ENCODE data around the gene CHAF1A. TPM values are rescaled to one million over a fixed set of nuclear protein-coding genes. Genes with fewer than 3 reads are reported as not detected.

The CHAF1A gene
- total RNA-seq, 1 donor from 2014 or later, result 5.1 TPM

DNA sequence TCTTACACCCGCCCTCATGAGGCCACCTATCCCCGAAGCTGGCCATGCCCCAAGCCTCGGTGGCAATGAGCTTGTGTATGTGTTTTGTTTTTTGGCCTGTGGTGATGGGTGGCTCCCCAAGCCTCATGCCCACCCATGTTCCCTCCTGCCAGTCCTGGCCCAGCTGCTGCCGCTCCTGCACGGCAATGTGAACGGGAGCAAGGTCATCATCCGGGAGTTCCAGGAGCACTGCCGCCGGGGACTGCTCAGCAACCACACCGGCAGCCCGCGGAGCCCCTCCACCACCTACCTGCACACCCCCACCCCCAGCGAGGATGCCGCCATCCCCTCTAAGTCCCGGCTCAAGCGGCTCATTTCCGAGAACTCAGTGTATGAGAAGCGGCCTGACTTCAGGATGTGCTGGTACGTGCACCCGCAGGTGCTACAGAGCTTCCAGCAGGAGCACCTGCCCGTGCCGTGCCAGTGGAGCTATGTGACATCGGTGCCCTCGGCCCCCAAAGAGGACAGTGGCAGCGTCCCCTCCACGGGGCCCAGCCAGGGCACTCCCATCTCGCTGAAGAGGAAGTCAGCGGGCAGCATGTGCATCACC is 30.6 kb downstream of the CHAF1A start:
- Histone ChIP-seq H3K4me1 (no peaks in the 10 kb centered on the region), H3K27me3 (ENCODE audit: low read depth) (no peaks in the 10 kb centered on the region), H3K27ac (replicated peaks) (no peak overlapping the region), H3K9me3 (replicated peaks) (no peaks in the 10 kb centered on the region), H3K36me3 (peaks cover 35% of the 10 kb centered on the region), H3K4me3 (no peak overlapping the region)
- TF ChIP-seq, protein P1, sequence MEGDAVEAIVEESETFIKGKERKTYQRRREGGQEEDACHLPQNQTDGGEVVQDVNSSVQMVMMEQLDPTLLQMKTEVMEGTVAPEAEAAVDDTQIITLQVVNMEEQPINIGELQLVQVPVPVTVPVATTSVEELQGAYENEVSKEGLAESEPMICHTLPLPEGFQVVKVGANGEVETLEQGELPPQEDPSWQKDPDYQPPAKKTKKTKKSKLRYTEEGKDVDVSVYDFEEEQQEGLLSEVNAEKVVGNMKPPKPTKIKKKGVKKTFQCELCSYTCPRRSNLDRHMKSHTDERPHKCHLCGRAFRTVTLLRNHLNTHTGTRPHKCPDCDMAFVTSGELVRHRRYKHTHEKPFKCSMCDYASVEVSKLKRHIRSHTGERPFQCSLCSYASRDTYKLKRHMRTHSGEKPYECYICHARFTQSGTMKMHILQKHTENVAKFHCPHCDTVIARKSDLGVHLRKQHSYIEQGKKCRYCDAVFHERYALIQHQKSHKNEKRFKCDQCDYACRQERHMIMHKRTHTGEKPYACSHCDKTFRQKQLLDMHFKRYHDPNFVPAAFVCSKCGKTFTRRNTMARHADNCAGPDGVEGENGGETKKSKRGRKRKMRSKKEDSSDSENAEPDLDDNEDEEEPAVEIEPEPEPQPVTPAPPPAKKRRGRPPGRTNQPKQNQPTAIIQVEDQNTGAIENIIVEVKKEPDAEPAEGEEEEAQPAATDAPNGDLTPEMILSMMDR (IDR thresholded peaks at IDR 0.05; ENCODE audit: borderline replicate concordance), result no peak
- DNase-seq, result no peak
- intact Hi-C loops (cut with micrococcal nuclease), result no loop called here

DNA sequence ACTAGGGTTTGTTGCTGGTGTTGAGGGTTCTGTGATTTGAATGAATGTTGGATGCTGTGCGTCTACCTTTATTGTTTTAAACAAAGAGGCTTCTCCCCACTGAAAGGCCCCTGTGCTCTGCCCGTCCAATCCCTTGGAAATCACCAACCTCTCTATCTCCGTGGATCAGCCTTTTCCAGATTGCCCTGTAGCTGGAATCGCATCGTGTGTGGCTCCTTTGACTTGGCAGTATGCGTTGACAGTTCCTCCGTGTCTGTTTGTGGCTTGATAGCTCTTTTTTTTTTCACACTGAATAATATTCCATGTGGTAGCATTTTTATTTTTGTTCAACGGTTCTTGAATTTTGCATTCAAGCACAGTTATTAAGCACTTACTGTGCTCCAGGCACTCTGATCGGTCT is 32.0 kb downstream of the CHAF1A start:
- intact Hi-C loops (cut with micrococcal nuclease), result no loop called here
- no peak overlapping the region for H3K27ac ChIP-seq (replicated peaks)
- no peaks in the 10 kb centered on the region for H3K4me1 ChIP-seq
- no peaks in the 10 kb centered on the region for H3K9me3 ChIP-seq (replicated peaks)
- no peaks in the 10 kb centered on the region for H3K27me3 ChIP-seq (ENCODE audit: low read depth)
- peaks cover 32% of the 10 kb centered on the region for H3K36me3 ChIP-seq
- no peak for DNase-seq
- H3K4me3 ChIP-seq, result no peak overlapping the region
- TF ChIP-seq, protein P1 (IDR thresholded peaks at IDR 0.05; ENCODE audit: borderline replicate concordance), result no peak

DNA sequence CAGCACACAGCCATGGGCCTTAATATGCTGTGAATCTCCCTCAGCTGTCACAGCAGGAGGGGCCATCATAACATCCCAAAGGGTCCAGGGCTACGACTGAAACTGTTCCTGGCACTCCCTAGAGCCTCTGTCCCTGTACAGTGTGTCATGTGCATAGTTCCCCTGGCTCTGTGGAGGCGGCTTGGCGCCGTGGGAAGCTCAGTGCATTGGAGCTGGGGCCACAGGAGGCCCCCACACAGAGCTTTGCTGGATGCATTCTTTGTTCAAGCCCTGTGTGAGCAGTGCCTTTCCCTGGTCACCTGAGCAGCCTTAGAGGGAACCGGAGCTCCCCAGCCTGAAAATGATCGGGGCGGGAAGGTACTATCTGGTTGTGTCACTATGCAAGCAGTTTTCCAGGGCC is 33.8 kb downstream of the CHAF1A start:
- intact Hi-C loops (cut with micrococcal nuclease), result no loop called here
- Histone ChIP-seq H3K4me1 (no peaks in the 10 kb centered on the region), H3K9me3 (replicated peaks) (no peaks in the 10 kb centered on the region), H3K4me3 (no peak overlapping the region), H3K36me3 (peaks cover 21% of the 10 kb centered on the region), H3K27ac (replicated peaks) (no peak overlapping the region), H3K27me3 (ENCODE audit: low read depth) (no peaks in the 10 kb centered on the region)
- DNase-seq, result no peak
- TF ChIP-seq, protein P1 (IDR thresholded peaks at IDR 0.05; ENCODE audit: borderline replicate concordance), result no peak

DNA sequence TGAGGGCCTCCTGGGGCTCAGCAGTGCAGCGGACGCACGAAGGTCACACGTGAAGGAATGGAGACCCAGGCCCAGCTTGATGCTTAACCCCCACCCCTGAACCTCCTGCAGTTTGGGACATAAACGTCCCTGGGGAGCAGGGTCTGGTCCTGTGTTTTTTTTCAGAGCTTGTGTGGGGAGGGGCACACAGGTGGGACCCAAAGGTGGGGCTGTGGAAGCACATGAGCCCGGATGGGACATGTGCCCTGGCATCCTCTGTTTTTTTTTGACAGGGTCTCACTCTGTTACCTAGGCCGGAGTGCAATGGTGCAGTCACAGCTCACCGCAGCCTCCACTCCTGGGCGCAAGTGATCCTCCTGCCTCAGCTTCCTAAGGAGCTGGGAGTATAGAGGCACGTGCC is 34.7 kb downstream of the CHAF1A start:
- DNase-seq, result no peak
- Histone ChIP-seq H3K27ac (replicated peaks) (no peak overlapping the region), H3K4me3 (no peak overlapping the region), H3K36me3 (peaks cover 18% of the 10 kb centered on the region), H3K27me3 (ENCODE audit: low read depth) (no peaks in the 10 kb centered on the region), H3K9me3 (replicated peaks) (no peaks in the 10 kb centered on the region), H3K4me1 (no peaks in the 10 kb centered on the region)
- TF ChIP-seq, protein P1 (IDR thresholded peaks at IDR 0.05; ENCODE audit: borderline replicate concordance), result no peak
- intact Hi-C loops (cut with micrococcal nuclease), result no loop called here

DNA sequence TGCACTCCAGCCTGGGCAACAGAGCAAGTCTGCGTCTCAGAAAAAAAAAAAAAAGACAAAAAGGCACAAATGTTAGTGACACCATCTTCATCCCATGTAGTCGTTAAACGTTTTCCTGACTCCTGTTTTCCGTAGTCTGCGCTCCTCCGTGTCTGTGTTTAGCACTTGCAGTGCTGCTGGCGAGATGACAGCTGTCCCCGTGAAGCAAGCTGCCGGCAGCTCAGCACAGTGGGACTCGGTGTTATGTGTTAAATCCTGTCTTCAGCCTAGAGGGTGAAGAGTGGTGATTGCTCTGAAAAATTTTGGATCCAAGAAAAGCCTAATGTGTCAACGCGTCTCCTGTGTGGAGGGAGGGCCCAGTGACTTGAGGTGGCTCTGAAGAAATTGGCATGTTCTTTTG is 36.8 kb downstream of the CHAF1A start:
- peaks cover 8% of the 10 kb centered on the region for H3K36me3 ChIP-seq
- no peaks in the 10 kb centered on the region for H3K27me3 ChIP-seq (ENCODE audit: low read depth)
- intact Hi-C loops (cut with micrococcal nuclease), result no loop called here
- H3K4me1 ChIP-seq, result no peaks in the 10 kb centered on the region
- TF ChIP-seq, protein P1 (IDR thresholded peaks at IDR 0.05; ENCODE audit: borderline replicate concordance), result no peak
- no peaks in the 10 kb centered on the region for H3K9me3 ChIP-seq (replicated peaks)
- H3K4me3 ChIP-seq, result no peak overlapping the region
- no peak for DNase-seq
- H3K27ac ChIP-seq (replicated peaks), result no peak overlapping the region
